ENCODE results near the gene ANO1.

Gene ANO1

GRCh38 chr11:70161043-70161625, 83.0 kb downstream of the ANO1 start:
- Mint-ChIP-seq H3K4me1 (no peaks in the 10 kb centered on the region), H3K27ac (no peak overlapping the region), H3K27me3 (no peaks in the 10 kb centered on the region), H3K4me3 (no peak overlapping the region), H3K36me3 (no peaks in the 10 kb centered on the region), H3K9me3 (no peaks in the 10 kb centered on the region)
- DNase-seq (ENCODE audit: low spot score in 2 of 2), result no peak
- ATAC-seq (ENCODE audit: low read depth), result no peak

DNA sequence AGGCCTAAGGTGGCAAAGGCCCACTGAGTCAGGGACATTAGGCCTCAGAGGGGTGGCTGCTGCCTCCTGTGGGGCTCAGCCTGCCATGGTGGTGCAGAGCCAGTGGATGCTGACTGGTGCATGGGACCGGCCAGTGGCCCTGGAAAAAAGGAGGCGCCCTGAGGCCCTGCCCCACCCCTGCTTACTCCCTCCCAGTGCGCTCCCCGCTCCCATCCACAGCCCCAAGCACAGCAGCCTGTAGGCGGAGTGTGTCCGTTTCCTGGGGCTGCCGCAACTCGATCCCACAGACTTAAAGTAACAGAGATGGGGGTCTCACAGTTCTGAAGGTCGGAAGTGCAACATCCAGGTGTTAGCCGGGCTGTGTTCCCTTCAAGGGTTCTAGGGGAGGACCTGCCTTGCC, 86.6 kb downstream of the ANO1 start:
- Mint-ChIP-seq H3K4me3 (no peak overlapping the region), H3K27ac (no peak overlapping the region), H3K27me3 (peaks cover 7% of the 10 kb centered on the region), H3K36me3 (no peaks in the 10 kb centered on the region), H3K9me3 (no peaks in the 10 kb centered on the region), H3K4me1 (no peaks in the 10 kb centered on the region)
- DNase-seq (ENCODE audit: low spot score in 2 of 2) (no peak), ATAC-seq (ENCODE audit: low read depth) (no peak)

DNA sequence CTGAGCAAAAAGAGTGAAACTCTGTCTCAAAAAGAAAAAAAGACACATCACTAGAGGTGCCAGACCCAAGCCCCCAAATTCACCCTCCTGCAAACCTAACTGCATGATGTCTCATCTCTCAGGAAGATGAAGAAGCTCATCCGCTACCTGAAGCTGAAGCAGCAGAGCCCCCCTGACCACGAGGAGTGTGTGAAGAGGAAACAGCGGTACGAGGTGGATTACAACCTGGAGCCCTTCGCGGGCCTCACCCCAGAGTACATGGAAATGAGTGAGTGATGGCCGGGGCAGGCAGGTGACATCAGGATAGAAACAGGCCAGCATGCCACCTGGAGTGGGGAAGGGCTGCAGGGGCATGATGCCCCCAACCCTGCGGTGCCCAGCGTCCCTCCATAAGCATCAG, 89.0 kb downstream of the ANO1 start:
- no peaks in the 10 kb centered on the region for H3K36me3 Mint-ChIP-seq
- no peaks in the 10 kb centered on the region for H3K9me3 Mint-ChIP-seq
- H3K27me3 Mint-ChIP-seq, result peaks cover 7% of the 10 kb centered on the region
- DNase-seq (ENCODE audit: low spot score in 2 of 2), result no peak
- no peak for ATAC-seq (ENCODE audit: low read depth)
- H3K27ac Mint-ChIP-seq, result no peak overlapping the region
- H3K4me3 Mint-ChIP-seq, result no peak overlapping the region
- no peaks in the 10 kb centered on the region for H3K4me1 Mint-ChIP-seq

GRCh38 chr11:70167723-70168404, 89.7 kb downstream of the ANO1 start:
- Mint-ChIP-seq H3K4me3 (no peak overlapping the region), H3K4me1 (no peaks in the 10 kb centered on the region), H3K27ac (no peak overlapping the region), H3K36me3 (no peaks in the 10 kb centered on the region), H3K9me3 (no peaks in the 10 kb centered on the region), H3K27me3 (peaks cover 7% of the 10 kb centered on the region)
- DNase-seq (ENCODE audit: low spot score in 2 of 2) (no peak), ATAC-seq (ENCODE audit: low read depth) (no peak)

DNA sequence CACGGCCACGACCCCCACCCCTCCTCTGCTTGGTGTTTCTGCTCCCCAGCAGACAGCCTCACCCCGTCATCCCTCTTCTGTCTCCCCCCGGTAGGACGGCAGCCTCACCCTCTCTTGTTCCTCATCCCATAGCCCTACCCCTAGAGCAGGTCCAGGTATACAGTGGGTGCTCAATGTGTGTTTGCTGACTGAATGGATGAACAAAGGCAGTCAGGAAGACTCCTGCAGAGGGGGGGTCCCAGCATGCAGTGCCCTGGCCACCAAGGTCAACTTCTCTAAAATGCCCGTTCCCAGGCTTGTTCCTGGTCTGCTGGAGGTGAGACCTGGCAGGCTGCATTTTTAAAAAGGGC, 90.3 kb downstream of the ANO1 start:
- Mint-ChIP-seq H3K27me3 (peaks cover 7% of the 10 kb centered on the region), H3K27ac (no peak overlapping the region), H3K4me1 (no peaks in the 10 kb centered on the region), H3K36me3 (no peaks in the 10 kb centered on the region), H3K4me3 (no peak overlapping the region), H3K9me3 (no peaks in the 10 kb centered on the region)
- DNase-seq (ENCODE audit: low spot score in 2 of 2) (no peak), ATAC-seq (ENCODE audit: low read depth) (no peak)

DNA sequence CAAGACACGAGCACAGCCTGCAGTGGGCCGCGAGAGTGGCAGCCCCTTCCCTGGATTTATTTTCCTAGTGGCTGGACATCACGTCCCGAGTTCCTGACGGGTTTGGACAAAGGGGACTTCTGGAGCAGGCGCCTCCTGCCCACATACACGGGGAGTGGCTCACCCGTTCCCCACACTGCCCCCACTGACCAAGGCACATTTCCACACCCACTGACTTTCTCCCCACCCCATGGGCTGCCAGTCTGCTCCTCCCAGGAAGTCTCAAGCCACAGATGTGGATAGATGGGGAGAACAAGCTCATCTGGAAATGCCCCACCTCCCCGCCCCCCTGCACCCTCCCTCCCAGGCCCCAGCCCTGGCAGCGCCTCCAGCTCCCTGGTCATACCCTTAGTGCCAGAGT, 91.0 kb downstream of the ANO1 start:
- no peaks in the 10 kb centered on the region for H3K36me3 Mint-ChIP-seq
- DNase-seq (ENCODE audit: low spot score in 2 of 2), result no peak

GRCh38 chr11:70169632-70170031, 91.5 kb downstream of the ANO1 start:
- no peaks in the 10 kb centered on the region for H3K4me1 Mint-ChIP-seq
- no peaks in the 10 kb centered on the region for H3K9me3 Mint-ChIP-seq
- H3K27me3 Mint-ChIP-seq, result peaks cover 7% of the 10 kb centered on the region
- DNase-seq (ENCODE audit: low spot score in 2 of 2), result no peak
- no peak for ATAC-seq (ENCODE audit: low read depth)
- no peak overlapping the region for H3K4me3 Mint-ChIP-seq
- H3K27ac Mint-ChIP-seq, result no peak overlapping the region
- H3K36me3 Mint-ChIP-seq, result no peaks in the 10 kb centered on the region

More for the DNA sequence above, 91.0 kb downstream of the ANO1 start:
- Mint-ChIP-seq H3K27me3 (peaks cover 7% of the 10 kb centered on the region), H3K4me1 (no peaks in the 10 kb centered on the region), H3K27ac (no peak overlapping the region), H3K4me3 (no peak overlapping the region), H3K9me3 (no peaks in the 10 kb centered on the region)
- ATAC-seq (ENCODE audit: low read depth), result no peak

DNA sequence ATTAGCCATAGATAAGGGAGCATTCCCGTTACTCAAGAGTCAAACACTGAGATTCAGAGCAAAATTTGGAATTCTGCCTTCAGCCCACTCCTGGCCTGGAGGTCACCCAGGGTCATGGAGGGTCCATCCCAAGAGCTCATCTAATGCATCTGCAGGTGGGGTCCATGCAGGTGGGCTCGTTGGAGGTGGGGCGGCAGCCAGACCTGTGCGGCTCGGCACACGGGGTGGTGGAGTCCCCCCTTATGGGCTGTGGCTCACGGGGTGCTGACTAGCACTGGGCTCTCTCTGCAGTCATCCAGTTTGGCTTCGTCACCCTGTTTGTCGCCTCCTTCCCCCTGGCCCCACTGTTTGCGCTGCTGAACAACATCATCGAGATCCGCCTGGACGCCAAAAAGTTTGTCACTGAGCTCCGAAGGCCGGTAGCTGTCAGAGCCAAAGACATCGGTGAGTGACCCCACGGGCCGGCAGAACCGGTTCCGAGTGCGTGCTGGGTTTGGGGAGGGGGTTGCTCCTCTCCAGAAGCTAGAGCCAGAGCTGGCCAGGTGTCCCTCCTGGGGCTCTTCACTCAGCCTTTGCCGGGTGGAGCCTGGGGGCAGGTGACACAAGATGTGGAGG, 92.6 kb downstream of the ANO1 start:
- no peak for ATAC-seq (ENCODE audit: low read depth)
- Mint-ChIP-seq H3K36me3 (no peaks in the 10 kb centered on the region), H3K4me1 (no peaks in the 10 kb centered on the region), H3K27me3 (peaks cover 7% of the 10 kb centered on the region), H3K9me3 (no peaks in the 10 kb centered on the region), H3K27ac (no peak overlapping the region), H3K4me3 (no peak overlapping the region)
- DNase-seq (ENCODE audit: low spot score in 2 of 2), result no peak

- Mint-ChIP-seq H3K36me3 (no peaks in the 10 kb centered on the region), H3K4me3 (no peak overlapping the region), H3K9me3 (no peaks in the 10 kb centered on the region), H3K27ac (no peak overlapping the region), H3K4me1 (no peaks in the 10 kb centered on the region), H3K27me3 (peaks cover 4% of the 10 kb centered on the region)
- DNase-seq (ENCODE audit: low spot score in 2 of 2), result no peak
- no peak for ATAC-seq (ENCODE audit: low read depth)
Observed at GRCh38 chr11:70173018-70173417, 94.9 kb downstream of the ANO1 start.

DNA sequence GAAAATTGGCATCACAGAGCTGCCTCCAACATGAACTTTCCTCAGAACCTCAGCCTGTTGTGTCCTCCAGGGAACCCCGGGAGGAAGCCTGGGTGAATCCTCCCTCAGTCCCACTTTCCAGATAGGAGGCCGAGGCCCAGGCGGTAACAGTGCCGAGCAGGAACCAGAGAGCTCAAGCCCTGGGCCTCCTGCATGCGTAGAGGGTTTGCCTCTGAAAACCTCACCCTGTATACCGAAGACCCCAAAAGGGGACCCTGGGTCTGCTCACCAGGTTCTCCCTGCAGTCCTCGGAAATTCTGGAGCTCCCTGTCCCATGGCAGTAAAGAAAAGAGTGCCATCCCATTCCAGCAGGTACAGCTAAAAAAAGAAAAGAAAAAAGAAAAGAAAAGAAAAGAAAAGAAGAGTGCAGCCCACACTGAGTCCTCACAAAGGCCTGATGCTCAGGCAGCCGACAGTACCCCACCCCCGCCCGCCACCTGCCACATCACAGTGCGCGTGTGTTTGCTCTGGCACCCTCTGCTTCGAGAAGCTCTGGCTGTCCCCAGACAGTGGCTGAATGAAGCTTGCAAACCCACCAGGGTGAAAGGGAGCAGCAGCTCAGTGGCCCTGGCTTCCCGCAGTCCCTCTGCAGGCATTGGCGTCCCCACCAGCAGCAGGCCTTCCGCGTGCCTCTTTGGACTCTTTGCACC, 96.6 kb downstream of the ANO1 start:
- H3K27me3 Mint-ChIP-seq, result no peaks in the 10 kb centered on the region
- no peaks in the 10 kb centered on the region for H3K9me3 Mint-ChIP-seq
- H3K36me3 Mint-ChIP-seq, result no peaks in the 10 kb centered on the region
- no peak for ATAC-seq (ENCODE audit: low read depth)
- H3K4me1 Mint-ChIP-seq, result no peaks in the 10 kb centered on the region
- no peak overlapping the region for H3K4me3 Mint-ChIP-seq
- no peak overlapping the region for H3K27ac Mint-ChIP-seq
- no peak for DNase-seq (ENCODE audit: low spot score in 2 of 2)

DNA sequence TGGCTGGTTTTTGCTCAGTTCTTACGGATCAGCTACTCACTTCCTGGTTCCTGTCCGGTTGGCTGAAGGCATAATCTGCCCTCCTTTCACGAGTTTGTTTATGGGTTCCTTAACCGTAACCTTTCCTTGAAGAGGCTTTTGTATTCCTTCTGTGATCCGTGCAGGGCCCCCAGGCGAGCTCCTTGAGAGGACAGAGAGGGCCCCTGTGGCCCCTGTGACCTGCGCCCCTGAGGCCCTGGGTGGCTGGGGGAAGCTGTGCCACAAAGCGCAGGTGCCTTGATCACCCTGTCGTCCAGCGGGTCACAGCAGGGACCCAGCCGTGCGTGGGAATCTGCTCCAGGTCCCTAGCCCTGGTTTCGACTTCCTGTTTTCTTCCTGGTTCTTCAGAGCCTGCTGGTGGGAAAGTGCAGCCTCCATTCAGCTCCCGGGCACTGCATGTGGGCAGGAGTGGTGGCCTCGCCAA, 97.2 kb downstream of the ANO1 start:
- Mint-ChIP-seq H3K27me3 (no peaks in the 10 kb centered on the region), H3K4me1 (no peaks in the 10 kb centered on the region), H3K4me3 (no peak overlapping the region), H3K36me3 (no peaks in the 10 kb centered on the region), H3K27ac (no peak overlapping the region), H3K9me3 (no peaks in the 10 kb centered on the region)
- DNase-seq (ENCODE audit: low spot score in 2 of 2) (no peak), ATAC-seq (ENCODE audit: low read depth) (no peak)

DNA sequence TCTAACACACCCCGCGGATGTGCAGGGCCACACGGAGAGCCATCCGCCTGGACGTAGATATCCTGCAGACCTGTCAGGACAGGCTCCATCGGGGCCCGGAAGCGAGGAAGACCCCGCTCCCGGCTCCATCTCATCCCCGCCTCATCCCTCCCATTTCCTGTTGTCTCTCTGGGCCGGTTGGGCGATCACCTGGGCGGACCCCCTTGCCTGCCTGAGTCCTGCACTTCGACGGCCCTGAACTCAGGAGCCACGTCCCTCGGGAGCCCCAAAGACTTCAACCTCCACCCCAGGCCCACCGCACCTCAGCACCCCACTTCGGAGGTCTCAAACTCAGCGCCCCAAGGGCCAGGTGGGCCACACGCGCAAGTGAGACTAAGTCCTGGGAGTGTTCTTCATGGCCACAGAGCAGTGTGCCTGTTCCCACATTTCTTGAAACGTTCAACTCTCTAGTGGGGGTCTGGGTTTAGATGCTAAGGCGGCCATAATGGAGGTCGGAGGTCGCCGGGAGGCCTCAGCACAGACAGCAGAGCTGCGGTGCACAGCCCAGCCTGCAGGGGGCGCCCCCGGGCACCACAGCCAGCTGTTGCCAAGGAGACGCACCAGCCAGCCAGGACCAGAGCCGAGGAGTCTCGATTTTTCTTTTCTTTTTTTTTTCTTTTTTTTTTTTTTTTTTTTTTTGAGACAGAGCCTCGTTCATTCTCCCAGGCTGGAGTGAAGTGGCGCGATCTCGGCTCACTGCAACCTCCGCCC, 99.0 kb downstream of the ANO1 start:
- H3K27ac Mint-ChIP-seq, result no peak overlapping the region
- no peak overlapping the region for H3K4me3 Mint-ChIP-seq
- ATAC-seq (ENCODE audit: low read depth) (peak; percentile 61), DNase-seq (ENCODE audit: low spot score in 2 of 2) (peak; percentile 32 to 33)
- H3K36me3 Mint-ChIP-seq, result no peaks in the 10 kb centered on the region
- no peaks in the 10 kb centered on the region for H3K4me1 Mint-ChIP-seq
- H3K9me3 Mint-ChIP-seq, result no peaks in the 10 kb centered on the region
- H3K27me3 Mint-ChIP-seq, result peaks cover 2% of the 10 kb centered on the region

DNA sequence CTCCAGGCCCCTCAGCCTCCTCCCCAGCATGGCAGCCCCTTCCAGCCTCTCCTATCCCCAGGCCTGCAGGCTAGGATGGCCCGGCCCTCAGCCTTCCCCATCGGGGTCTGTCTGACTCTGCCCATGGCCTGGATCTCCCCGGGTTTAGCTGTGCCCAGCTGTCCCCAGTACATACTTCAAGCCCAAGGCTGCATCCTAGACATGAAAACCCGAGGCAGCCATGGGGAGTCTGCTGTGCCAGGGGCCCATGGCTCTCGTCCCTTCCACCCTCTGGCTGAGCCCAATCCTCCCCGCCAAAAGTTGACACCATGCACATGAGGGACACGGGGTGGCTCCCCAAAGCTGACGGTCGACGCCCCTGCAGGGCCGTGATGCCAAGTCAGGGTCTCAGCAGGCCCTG, 102.8 kb downstream of the ANO1 start:
- Mint-ChIP-seq H3K4me3 (no peak overlapping the region), H3K27ac (no peak overlapping the region), H3K27me3 (peaks cover 7% of the 10 kb centered on the region), H3K4me1 (no peaks in the 10 kb centered on the region), H3K9me3 (no peaks in the 10 kb centered on the region), H3K36me3 (no peaks in the 10 kb centered on the region)
- DNase-seq (ENCODE audit: low spot score in 2 of 2) (no peak), ATAC-seq (ENCODE audit: low read depth) (no peak)

- Mint-ChIP-seq H3K36me3 (no peaks in the 10 kb centered on the region), H3K4me3 (no peak overlapping the region), H3K9me3 (no peaks in the 10 kb centered on the region), H3K4me1 (no peaks in the 10 kb centered on the region), H3K27me3 (peaks cover 9% of the 10 kb centered on the region), H3K27ac (no peak overlapping the region)
- ATAC-seq (ENCODE audit: low read depth) (no peak), DNase-seq (ENCODE audit: low spot score in 2 of 2) (no peak)
Observed at GRCh38 chr11:70182266-70182665, 104.1 kb downstream of the ANO1 start.

Data from memory B cell (primary cell).